K562 treated with DMSO at 1 percent for 48 hours (cell line): Measurements from ENCODE around the gene COA3. TPM values are rescaled to one million over a fixed set of nuclear protein-coding genes. Genes with fewer than 3 reads are reported as not detected.

Experiments used
- total RNA-seq: library from RNA; unstranded; fragments of 300-600 nt; gene quantifications from 2 replicates; pipeline ENCODE4 v1.2.3, GENCODE V29; 2022; ENCODE audit warnings: low replicate concordance; ENCODE audit errors: extremely low read depth

The COA3 gene, protein sequence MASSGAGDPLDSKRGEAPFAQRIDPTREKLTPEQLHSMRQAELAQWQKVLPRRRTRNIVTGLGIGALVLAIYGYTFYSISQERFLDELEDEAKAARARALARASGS
- total RNA-seq: not detected in 2 replicates

DNA sequence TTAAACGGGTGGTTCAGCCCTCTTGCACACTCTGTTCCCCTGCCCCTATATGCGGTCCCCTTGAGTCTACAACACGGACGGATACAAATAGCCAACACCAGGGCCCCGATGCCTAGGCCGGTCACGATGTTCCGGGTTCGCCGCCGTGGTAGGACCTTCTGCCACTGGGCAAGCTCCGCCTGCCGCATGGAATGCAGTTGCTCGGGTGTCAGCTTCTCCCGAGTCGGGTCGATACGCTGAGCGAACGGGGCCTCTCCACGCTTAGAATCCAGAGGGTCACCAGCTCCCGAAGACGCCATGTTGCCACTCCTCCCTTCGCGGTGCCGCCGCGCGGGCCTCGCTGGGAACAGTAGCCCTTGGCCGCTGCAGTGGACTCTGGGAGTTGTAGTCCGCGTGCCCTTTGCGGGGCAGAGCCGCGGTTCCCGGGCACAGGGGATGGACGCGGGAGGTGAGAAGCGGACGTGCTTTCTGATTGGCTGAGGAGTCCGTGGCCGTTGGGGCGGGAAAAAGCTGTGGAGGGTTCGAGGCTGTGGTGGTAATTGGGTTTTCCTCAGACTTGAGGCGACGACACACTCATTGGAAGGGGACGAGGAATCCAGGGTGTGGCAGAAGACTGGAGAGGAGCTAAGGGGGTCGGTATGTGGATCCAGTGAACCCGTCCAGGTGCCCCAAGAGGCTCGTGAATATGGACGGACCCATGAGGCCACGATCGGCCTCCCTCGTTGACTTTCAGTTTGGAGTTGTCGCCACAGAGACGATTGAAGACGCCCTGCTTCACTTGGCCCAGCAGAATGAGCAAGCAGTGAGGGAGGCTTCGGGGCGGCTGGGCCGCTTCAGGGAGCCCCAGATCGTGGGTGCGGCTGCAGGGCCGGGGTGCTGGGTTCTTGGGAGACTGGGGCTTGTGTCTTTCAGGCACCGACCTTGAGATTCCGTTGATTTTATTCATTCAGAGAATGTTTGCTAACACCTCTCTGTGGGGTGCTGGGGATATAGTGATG, at the start of gene COA3, which contains the start of gene CNTD1:
TSS of gene COA3 (minus strand) at position 322 of the 998 bp plus-strand sequence. CDS start at position 299, 23 bp downstream.
TSS of gene CNTD1 (plus strand) at position 479 of the 998 bp plus-strand sequence. CDS start at position 686, 207 bp downstream.

DNA sequence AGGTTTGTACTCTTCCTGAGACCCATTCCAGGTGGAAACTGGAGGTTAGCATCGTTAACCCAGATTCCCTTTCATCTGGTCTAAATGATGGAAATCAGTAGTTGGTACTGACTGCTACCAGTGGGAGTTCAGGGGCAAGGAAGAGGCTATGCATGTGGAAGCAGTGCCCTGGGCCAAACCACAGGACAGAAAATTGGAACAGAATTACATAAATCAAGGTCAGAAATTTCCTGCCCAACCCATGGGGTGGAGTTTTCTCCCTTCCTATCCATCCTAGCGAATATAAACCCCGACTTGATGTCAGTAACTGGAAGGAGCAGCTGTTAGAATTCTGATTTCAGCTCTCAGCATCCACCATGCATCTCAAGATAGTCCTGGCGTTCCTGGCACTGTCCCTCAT, 45.8 kb upstream of the COA3 start, which contains the start of gene AOC2:
TSS of gene AOC2 (plus strand) at position 310 of the 400 bp plus-strand sequence. CDS start at position 357, 47 bp downstream.

DNA sequence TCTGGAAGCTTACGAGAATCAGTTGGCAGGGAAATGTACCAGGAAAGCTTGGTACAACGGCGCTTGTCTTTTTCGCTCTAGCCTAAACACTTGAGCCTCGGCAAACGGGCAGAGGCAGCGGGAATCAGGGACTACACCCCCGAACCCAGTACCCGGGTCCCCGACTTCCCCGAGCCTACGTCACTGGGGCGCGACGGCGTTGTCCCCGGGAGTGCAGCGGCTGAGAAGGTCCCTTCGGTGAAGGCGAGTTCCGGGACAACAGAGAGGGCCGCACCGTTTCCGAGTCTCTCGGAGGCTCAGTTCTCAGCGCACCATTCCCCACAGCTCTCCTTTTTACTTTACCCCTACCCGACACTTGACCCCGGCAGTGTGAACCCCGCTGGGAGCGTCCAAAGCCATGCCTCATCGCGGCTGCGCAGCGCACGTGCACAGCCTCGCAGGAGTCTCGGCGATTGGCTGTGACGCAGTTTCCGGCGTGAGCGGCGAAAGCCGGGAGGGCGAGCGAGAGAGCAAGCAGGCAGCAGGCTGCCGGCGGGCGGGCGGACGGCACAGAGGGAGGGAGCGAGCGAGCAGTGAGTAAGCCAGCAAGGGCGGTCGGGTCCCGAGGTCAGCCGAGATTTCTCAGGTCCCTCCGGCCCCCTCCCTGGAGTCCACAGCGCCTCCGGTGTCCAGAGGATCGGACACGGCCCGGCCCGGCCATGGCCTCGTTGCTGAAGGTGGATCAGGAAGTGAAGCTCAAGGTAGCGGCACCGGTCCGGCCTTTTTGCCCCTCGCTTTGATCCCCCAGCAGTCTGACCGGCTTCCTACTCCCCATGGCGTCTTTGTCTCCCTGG, 34.6 kb upstream of the COA3 start, which contains the start of gene PSME3:
TSS of gene PSME3 (plus strand) at position 464 of the 833 bp plus-strand sequence. CDS start at position 699, 235 bp downstream.

DNA sequence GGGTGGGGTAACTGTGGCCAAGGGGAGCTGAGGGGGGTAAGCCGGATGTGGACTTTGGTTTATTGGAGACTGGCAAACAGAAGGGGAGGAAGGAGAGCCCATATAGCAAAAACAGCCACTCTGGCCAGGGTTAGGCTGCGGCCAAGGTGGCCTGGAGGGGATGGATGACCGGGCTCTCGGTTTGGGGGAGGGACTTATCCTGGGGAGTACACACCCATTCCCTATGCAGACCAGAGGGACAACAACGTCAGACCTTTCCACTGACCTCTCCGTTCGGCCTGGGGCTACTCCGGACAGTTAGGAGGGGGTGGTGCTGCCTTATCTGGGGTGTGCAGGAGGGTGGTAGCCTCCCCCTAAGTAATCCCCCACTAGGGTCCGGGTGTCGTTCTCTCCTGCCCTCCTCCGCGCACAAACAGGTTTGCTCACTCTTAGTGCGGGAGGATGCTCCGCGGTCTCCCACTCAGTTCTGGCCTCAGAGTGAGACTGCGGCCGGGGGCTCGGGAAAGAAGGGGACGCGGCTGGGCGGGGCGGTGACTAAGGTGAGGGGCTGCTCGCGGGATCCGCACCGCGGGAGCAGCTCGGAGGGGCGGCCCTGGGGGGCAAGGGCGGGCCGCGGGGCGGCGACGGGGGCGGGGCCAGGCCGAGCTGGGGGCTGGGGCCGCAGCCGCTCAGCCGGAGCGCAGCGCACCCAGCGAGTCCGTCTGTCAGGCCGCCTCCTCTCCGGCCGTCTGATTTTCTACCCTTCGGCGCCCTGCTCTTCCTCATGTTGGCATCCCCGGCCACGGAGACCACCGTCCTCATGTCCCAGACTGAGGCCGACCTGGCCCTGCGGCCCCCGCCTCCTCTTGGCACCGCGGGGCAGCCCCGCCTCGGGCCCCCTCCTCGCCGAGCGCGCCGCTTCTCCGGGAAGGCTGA, 18.3 kb downstream of the COA3 start, which contains the start of gene WNK4:
TSS of gene WNK4 (plus strand) at position 675 of the 915 bp plus-strand sequence. CDS start at position 764, 89 bp downstream.

DNA sequence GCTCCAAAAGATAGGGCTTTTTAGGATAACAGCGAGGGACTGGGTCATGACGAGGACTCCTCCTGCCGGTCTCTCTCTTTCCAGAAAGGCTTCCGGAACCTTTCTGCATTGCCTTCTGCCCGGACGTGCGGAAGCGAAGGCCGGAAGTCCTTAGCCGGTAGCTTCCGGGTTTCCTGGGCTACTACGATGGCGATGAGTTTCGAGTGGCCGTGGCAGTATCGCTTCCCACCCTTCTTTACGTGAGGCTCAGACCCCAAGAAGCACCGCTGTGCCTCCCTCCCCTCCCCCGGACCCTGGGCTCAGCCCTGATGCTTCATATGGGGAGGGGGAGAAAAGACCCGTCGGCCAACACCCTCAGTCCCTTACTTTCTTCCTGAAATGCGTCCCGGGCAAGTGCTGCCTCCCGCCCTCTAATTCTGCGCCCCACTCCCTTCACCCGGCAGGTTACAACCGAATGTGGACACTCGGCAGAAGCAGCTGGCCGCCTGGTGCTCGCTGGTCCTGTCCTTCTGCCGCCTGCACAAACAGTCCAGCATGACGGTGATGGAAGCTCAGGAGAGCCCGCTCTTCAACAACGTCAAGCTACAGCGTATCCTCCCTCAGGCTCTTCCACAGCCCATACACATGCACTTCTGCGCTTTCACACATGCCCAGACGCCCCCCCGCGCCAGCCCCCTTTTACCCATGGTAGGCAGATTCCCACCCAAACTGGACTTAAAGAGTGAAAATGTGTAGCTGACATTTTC, 25.0 kb downstream of the COA3 start, which contains the start of gene VPS25:
TSS of gene VPS25 (plus strand) at position 160 of the 746 bp plus-strand sequence. CDS start at position 187, 27 bp downstream.

DNA sequence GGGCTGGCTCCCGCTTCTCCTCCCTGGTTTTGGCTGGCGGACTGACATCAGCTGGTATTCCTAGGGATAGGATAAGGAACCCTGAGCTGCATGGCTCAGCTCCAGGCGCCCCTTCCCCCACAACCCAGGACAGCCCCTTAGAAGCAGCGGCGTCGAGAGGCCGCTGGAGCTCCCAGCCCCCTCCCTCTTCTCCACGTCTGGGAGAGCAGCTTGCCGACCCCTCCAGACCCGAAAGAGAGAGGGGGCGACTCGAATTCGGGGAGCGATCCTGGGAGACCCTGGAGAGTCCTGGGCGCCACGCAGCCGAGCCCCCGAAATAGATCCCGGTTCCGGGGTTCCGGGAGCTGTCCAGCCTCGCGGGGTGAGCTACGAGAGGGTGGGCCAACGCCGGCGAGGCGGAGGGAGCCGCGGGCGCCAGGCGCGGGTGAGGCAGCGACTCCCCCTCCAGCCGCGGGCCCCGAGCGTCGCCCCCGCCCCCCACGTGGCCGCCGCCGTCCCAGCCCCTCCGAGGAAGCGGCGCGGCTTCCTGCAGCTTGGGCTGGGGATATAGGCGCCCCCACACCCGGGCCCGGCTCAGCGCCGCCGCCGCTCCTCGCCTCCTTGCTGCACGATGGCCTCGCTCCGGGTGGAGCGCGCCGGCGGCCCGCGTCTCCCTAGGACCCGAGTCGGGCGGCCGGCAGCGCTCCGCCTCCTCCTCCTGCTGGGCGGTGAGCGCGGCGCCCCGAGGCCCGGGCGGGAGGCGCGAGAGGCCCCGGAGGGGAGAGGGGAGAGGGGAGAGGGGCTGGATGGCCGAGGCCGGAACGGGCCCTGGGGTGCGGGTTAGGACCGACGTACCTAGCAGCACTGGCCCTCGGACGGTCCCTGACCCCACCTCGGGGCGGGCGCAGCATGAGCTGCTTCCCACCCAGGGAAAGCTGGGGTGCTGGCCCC, 37.6 kb downstream of the COA3 start, which contains the start of gene RAMP2:
TSS of gene RAMP2 (plus strand) at position 576 of the 930 bp plus-strand sequence. CDS start at position 611, 35 bp downstream.

Other genes with a start within 250 kb of the COA3 start
- not detected in 2 replicates for gene HSD17B1, start 245.8 kb downstream of the COA3 start, total RNA-seq
- gene COASY, start 236.6 kb downstream of the COA3 start, total RNA-seq: not detected in 2 replicates
- not detected in 2 replicates for gene MLX, start 231.6 kb downstream of the COA3 start, total RNA-seq
- gene PSMC3IP, start 221.0 kb downstream of the COA3 start, total RNA-seq: not detected in 2 replicates
- gene RETREG3, start 189.3 kb downstream of the COA3 start, total RNA-seq: not detected in 2 replicates
- not detected in 2 replicates for gene TUBG1, start 189.0 kb downstream of the COA3 start, total RNA-seq
- gene TUBG2, start 139.4 kb downstream of the COA3 start, total RNA-seq: not detected in 2 replicates
- gene PLEKHH3, start 121.7 kb downstream of the COA3 start, total RNA-seq: not detected in 2 replicates
- gene CCR10, start 116.9 kb downstream of the COA3 start, total RNA-seq: not detected in 2 replicates
- gene CNTNAP1, start 116.2 kb downstream of the COA3 start, total RNA-seq: not detected in 2 replicates
- not detected in 2 replicates for gene EZH1, start 53.7 kb downstream of the COA3 start, total RNA-seq
- not detected in 2 replicates for gene RAMP2, start 37.5 kb downstream of the COA3 start, total RNA-seq
- not detected in 2 replicates for gene VPS25, start 25.3 kb downstream of the COA3 start, total RNA-seq
- not detected in 2 replicates for gene WNK4, start 18.1 kb downstream of the COA3 start, total RNA-seq
- not detected in 2 replicates for gene CNTD1, start 157 bp upstream of the COA3 start, total RNA-seq
- gene BECN1, start 25.6 kb upstream of the COA3 start, total RNA-seq: not detected in 2 replicates
- gene PSME3, start 34.7 kb upstream of the COA3 start, total RNA-seq: not detected in 2 replicates
- gene AOC2, start 45.9 kb upstream of the COA3 start, total RNA-seq: not detected in 2 replicates
- gene AOC3, start 52.5 kb upstream of the COA3 start, total RNA-seq: not detected in 2 replicates
- gene G6PC1, start 102.1 kb upstream of the COA3 start, total RNA-seq: not detected in 2 replicates
- gene AARSD1, start 165.8 kb upstream of the COA3 start, total RNA-seq: not detected in 2 replicates
- not detected in 2 replicates for gene PTGES3L, start 181.4 kb upstream of the COA3 start, total RNA-seq
- gene RUNDC1, start 181.9 kb upstream of the COA3 start, total RNA-seq: not detected in 2 replicates
- 4,701 TPM in 1 of 2 replicates, not detected in the other for gene RPL27, start 199.7 kb upstream of the COA3 start, total RNA-seq
- gene IFI35, start 208.1 kb upstream of the COA3 start, total RNA-seq: not detected in 2 replicates
- 286 TPM in 1 of 2 replicates, not detected in the other for gene VAT1, start 223.7 kb upstream of the COA3 start, total RNA-seq
- not detected in 2 replicates for gene RND2, start 226.5 kb upstream of the COA3 start, total RNA-seq